GM19372 (cell line): Measurements from ENCODE around the gene STIMATE.

Experiments used
- ATAC-seq: cut with Tn5 transposase; IDR thresholded peaks from one replicate; pipeline ENCODE4 v1.9.1; 2021; ENCODE audit warnings: mild to moderate bottlenecking, low read depth, moderate library complexity; ENCODE audit not compliant: unreplicated experiment

STIMATE gene

DNA sequence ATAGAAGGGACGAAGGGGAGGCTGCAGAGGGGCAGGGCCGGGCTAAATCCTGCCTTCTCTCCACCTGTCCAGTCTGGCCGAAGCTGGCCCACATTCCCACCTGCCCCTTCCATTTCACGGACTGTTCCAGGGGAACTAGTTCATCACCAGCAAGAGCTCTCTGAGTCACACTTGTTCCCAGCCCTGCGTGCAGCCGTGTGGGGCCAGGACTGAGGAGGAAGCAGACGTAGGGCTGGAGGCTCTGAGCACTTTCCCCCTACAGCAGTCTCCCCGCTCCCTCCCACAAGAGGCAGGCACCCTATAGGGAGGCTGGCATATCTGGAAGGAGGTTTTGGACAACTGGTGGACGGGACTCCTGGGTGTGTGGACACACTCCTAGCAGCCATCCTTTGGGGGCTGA, 69.9 kb downstream of the STIMATE start:
- ATAC-seq: no peak

DNA sequence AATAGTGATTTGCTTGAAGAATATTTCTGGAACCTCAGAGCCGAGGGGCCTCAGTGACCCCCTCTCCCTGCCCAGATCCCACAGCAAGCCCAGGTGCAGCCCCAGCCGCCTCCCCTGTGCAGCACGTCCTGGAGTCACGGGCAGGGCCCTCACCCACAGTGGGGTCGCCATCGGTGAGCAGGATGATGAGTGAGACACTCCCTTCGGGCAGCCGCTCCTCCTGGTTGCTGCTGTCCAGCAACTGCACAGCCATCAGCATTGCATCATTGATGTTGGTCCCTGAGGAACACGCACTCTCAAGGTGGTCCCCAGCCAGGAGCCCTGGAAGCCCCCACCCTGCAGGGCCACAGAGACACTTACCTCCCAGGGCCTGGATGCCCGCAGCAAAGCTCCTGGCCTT, 73.3 kb downstream of the STIMATE start:
- no peak for ATAC-seq

DNA sequence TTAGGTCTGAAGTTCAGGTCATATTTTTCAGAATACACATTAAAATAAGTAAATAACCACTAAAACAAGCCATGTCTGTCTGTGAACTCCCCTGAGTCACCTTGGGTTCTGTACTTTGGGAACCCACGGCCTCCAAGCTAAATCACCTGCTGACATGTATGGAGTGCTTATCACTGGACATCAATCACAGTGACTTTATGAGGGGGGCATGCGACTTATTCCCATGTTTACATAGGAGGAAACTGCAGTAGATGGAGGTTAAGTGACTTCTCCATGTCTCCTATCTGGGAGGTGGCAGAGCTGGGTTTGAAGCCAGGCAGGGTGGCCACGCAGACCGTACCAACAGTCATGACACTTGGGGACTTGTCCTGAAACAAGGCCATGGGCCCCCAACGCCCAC, 75.0 kb downstream of the STIMATE start:
- no peak for ATAC-seq

- ATAC-seq: no peak
Observed at GRCh38 chr3:52820736-52821135, 76.6 kb downstream of the STIMATE start.

GRCh38 chr3:52819936-52820335, 77.4 kb downstream of the STIMATE start:
- ATAC-seq: no peak

DNA sequence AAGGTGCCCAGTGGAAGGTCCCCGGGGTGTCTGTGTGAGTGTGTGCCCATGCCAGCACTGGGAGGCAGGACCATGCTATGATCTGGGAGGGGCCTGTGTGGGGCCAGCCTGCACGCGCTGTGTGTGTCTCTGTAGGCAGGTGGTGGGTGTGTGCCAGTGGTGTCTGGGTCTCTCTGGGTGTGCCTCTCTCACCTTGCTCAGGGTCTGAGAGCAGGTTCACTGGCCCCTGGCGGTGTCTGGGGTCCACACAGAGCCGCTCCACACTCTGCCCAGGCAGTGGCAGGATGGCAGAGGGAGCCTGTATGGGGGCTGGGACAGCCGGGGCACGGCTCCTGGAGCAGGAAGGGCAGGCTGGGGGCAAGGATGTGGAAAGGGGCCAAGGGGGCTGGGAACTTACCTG, 79.5 kb downstream of the STIMATE start:
- ATAC-seq: no peak

- ATAC-seq: no peak
Observed at GRCh38 chr3:52817221-52817620, 80.1 kb downstream of the STIMATE start.

- ATAC-seq: no peak
Observed at GRCh38 chr3:52816654-52817053, 80.7 kb downstream of the STIMATE start.

DNA sequence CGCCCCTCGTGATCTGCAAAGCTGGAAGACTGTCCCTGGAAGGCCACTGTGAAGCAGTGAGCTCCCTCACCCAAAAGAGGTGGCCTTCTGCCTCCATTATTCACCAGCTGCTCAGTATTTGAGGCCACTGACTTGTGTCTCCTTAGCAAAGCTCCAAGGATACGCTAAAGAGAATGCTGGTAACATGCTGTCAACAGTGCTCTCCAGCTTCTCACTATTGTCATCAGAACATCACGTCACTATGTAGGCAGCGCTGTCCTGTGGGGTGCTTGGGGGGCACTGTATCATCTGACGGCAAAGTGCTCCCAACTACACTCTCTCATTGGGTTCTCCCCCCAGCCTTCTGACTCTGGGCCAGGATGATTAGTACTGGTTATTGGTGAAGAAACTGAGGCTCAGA, 81.1 kb downstream of the STIMATE start:
- no peak for ATAC-seq

DNA sequence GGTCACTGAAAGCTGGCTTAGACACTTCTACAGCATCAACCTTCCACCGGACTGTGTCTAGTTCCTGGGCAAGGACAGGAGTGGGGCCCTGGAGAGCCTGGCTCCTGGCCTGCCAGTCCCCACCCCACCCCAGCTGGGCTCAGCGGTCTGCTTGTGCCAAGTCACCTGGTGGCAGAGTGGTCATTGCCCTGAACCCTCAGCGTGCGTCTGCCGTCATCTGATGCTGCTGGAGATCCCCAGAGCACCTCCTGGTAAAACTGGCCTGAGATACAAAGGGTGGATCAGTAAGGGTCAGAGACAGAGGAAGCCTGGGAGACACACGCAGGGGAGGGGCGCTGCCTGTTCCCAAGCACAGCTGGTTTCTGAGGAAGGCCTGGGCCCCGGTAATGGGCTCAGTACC, 83.5 kb downstream of the STIMATE start:
- no peak for ATAC-seq

GRCh38 chr3:52811452-52812011, 85.8 kb downstream of the STIMATE start:
- ATAC-seq: no peak

- no peak for ATAC-seq
Observed at GRCh38 chr3:52810923-52811322, 86.4 kb downstream of the STIMATE start.

DNA sequence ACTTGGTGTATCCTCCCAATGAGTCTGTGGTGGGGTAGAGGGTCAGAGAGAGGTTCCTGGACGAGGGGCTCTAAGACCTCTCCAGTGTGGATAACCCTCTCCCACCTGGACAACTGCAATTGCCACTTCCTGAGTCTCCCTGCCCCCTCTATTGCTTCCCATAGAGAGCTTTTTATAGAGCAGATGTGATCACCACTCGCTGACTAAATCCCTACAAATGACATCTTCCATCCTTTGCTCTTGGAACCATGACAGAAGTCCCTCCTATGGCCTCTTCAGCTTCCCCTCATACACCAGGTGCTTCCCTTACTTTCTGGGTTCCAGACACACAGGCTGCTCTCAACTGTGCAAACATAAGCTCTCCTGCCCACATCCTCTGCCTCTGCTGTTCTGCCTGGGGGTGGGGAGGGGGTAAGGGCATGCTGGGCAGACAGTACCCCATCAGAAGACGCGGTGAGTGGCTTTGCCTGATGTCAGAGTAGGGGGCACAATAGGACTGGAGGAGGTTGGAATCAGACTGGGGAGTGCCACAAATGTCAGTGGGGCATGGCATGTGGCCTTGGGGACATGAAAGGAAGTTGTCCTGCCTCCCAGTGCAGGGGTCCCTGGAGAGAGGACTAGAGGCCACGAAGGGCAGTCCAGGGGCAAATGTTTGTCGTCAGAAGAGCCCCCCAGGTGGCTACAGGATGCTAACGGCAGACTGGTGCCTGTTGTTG, 87.5 kb downstream of the STIMATE start:
- no peak for ATAC-seq

DNA sequence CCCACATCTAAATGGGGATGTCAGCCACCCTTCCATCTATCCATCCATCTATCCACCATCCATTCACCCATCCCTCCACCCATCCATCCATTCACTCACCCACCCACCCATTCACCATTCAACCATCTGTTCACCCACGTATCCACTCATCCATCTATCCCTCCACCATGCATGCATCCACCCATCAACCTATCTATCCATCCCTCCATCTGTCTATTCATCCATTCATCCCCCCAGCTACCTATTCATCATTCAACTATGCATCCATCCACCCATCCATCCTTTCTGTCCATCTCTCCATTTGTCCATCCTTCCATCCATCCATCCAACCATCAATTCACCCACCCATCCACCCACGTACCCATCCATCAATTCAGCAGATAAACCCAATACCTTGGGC, 88.2 kb downstream of the STIMATE start:
- ATAC-seq: no peak

DNA sequence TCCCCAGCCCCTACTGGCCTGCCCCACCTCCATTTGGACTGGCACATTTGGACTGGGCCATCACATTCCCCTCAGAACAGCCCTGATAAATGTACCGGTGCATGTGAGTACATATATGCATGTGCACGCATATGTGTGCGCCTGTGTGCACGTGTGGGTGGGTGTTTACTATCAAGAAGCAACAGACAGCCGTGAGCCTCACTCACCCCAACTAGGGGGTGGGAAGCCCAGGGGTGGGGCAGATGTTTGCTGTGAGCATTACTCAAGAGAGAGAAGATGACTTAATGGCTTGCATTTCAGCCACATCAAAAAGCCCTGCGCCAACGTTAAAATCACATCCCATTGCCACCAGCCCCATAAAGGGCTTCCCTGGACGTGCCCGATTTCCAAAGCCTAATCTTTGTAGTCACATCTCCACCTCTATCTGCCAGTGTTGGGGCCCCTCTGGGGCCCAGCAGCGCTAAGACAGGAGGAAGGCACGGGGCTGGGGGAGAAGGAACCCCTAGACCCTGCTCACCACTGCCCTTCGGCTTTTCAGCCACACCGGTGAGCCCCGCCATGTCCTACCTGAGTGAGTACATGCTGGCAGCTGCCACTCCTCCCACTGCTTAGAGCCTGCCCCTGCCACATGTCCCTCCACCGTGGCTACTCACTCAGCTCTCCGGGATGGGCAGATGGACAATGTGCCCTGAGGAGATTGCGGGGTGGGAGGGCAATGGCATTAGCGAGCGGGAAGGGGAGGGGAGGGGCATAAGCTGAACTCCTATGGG, 91.9 kb downstream of the STIMATE start:
- ATAC-seq: no peak

DNA sequence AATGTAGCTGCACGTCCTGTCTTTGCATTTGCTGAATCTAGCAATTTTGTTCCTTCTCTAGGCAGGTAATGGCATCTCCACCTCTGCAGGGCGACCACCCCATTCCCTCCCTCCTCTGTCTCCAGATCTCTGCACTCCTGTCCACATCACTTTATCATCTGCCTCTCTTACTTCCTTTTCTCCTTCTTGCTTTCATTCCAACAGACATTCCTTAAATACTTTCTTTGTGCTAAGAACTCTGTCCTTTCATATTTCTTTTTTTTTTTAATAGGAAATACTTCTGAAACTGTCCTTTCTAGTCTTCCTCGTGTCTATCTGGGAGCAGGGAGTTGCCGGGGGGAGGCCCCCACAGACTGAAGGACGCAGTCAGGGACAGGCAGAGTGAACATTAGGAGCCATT, 95.5 kb downstream of the STIMATE start:
- no peak for ATAC-seq

DNA sequence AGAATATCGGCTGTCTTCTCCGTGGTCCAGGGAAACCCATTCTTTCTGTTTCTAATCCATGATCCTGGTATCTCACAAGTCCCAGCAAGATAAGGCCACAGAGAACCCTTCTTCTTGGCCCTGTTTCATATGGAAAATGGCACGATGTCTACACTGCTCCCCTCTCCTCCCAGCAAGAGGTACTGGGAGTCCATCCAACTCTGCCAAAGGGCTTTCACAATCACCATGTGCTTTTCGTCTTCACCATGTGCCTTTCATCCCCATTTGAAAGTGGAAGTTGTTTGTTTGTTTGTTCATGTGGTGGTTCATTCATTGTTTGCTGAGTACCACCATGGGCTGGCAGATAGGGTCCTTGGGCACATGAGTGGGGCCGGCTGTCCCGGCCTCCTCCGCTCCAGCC, 97.3 kb downstream of the STIMATE start:
- no peak for ATAC-seq

GRCh38 chr3:52798978-52799476, 98.3 kb downstream of the STIMATE start:
- ATAC-seq: no peak

DNA sequence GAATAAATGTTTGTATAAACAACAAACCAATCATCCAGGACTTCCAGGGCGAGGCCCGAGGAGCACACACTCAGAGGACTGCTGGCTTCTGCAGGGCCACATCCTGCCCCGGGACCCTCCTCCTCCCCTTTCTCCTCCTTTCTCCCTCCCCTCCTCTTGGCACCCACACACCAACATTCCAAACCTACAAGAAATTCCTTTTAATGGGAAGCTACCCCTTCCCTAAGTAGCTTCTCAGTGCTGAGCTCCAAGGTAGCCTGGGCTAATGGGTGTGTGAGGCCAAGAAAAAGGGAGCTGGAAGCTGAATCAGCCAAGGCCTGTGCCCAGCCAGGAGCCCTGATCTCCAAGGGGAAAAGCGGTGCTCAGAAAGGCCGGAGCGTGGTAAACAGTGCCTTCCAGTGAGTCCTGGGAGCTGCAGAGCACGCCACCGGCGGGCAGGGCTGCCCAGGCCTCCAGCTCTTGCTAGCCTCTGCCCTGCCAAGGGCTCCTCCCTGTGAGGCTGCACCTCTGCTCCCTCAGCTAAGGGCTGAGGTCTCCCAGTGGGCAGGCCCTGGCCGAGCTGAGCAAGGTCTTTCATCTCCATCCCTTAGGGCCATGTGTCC, 98.9 kb downstream of the STIMATE start:
- no peak for ATAC-seq

- no peak for ATAC-seq
Observed at GRCh38 chr3:52796411-52796810, 100.9 kb downstream of the STIMATE start.

DNA sequence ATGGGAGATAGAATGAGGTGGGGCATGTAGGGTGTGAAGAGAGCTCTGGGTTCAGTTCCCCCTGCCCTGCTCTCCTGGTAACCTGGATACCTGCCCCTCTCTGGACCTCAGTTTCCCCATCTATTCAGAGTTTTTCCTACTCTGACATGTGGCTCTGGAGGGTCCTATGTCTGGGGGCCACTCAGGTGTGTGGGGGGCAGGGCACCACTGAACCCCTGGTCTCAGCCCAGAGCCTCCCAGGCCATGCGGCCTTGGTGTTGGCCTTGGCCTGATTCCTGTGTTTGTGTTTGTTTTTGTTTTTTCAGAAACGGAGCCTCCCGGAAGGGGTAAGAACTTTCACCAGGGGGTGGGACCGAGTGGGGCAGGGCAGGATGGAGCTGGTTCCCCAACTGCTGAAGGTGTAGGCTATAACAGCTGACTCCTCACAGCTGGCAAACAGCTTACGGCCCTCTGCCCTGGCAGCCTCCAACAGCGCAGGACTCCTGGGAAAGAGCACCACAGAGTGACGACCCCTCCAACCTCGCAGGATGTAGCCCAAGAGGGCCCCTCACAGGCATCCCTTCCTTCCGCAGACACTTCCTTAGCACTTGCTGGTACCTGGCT, 101.9 kb downstream of the STIMATE start:
- no peak for ATAC-seq
